ENCODE results near the gene IL11.

The IL11 gene

DNA sequence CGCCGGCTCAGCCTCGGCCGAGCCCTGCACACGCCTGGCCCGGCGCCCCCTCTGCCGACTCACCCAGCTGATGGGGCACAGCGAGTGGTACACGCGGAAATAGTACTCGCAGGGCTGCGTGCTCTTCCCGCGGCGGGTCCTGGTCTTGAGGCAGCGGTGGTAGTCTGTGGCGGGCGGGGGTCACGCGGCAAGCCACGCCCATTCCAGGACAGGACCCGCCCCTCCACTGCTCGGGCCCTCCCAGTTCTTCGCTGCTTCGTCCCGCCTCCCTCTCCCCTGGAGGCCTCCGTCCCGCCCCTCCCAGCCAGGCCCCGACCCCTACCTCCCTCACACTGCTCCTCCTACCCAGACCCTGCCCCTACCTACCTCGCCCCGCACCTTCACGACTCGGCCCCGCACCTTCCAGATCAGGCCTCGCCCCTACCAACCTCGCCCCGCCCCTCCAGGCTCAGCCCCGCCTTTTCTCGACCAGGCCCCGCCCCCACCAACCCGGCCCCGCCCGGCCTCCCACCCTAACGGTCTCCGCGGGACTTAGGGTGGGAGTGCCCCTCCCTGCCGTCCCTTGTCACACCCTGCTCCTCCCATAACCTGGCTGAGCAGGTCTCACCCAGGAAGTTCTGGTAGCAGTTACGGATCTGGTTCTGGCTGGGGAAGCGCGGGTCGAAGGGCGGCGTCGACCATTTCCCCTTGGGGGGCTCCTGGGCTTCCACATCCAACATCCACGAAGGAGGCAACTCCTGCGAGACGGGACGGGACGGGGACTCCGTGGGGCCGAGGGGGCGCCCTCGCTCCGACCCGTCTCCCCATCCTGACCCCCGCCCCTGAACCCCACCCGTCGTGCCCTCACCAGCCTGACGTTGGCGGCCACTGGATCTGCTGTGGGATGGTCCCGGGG is 16.2 kb downstream of the IL11 start:
- TF ChIP-seq FOXP2 (optimal IDR thresholded peaks at IDR 0.05; ENCODE audit: borderline replicate concordance, extremely low read depth, extremely low read length, insufficient read depth): no peak
- no peak for TF ChIP-seq SIN3A (IDR thresholded peaks at IDR 0.05; ENCODE audit: borderline replicate concordance, insufficient read depth, low read length)
- no peak for TF ChIP-seq POLR2AphosphoS5 (IDR thresholded peaks at IDR 0.05; ENCODE audit: low read depth, low read length)
- TF ChIP-seq, protein P1, sequence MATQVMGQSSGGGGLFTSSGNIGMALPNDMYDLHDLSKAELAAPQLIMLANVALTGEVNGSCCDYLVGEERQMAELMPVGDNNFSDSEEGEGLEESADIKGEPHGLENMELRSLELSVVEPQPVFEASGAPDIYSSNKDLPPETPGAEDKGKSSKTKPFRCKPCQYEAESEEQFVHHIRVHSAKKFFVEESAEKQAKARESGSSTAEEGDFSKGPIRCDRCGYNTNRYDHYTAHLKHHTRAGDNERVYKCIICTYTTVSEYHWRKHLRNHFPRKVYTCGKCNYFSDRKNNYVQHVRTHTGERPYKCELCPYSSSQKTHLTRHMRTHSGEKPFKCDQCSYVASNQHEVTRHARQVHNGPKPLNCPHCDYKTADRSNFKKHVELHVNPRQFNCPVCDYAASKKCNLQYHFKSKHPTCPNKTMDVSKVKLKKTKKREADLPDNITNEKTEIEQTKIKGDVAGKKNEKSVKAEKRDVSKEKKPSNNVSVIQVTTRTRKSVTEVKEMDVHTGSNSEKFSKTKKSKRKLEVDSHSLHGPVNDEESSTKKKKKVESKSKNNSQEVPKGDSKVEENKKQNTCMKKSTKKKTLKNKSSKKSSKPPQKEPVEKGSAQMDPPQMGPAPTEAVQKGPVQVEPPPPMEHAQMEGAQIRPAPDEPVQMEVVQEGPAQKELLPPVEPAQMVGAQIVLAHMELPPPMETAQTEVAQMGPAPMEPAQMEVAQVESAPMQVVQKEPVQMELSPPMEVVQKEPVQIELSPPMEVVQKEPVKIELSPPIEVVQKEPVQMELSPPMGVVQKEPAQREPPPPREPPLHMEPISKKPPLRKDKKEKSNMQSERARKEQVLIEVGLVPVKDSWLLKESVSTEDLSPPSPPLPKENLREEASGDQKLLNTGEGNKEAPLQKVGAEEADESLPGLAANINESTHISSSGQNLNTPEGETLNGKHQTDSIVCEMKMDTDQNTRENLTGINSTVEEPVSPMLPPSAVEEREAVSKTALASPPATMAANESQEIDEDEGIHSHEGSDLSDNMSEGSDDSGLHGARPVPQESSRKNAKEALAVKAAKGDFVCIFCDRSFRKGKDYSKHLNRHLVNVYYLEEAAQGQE (IDR thresholded peaks at IDR 0.05; ENCODE audit: insufficient read depth in 1 of 2, low read depth in 2 of 2, low read length in 2 of 2): no peak
- no peak for TF ChIP-seq TAF1 (IDR thresholded peaks at IDR 0.05; ENCODE audit: borderline replicate concordance, insufficient read depth, low read length)

DNA sequence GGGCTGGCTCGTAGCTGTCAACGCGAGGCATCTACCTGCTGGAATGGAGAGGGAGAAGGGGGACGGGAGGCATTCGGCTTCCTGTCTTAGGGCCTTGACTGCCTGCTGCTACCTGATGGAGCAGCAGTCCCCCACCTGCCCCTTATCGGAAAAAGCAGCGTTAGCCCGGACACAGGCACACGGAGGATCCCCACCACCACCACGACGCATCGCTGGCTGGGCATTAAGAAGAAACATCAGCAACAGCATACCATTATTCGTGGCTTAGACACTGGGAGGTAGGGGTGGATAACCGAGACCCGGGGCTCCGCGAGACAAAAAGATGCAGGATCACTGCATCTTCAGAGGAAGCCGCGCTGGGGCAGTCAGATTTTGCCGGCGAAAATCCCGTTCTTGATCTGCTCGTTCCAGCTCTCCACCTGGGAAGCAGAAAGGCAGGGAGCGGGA is 16.9 kb downstream of the IL11 start:
- TF ChIP-seq SIN3A (IDR thresholded peaks at IDR 0.05; ENCODE audit: borderline replicate concordance, insufficient read depth, low read length) (no peak), TAF1 (IDR thresholded peaks at IDR 0.05; ENCODE audit: borderline replicate concordance, insufficient read depth, low read length) (no peak), FOXP2 (optimal IDR thresholded peaks at IDR 0.05; ENCODE audit: borderline replicate concordance, extremely low read depth, extremely low read length, insufficient read depth) (no peak)
- TF ChIP-seq, protein P1 (IDR thresholded peaks at IDR 0.05; ENCODE audit: insufficient read depth in 1 of 2, low read depth in 2 of 2, low read length in 2 of 2): no peak

DNA sequence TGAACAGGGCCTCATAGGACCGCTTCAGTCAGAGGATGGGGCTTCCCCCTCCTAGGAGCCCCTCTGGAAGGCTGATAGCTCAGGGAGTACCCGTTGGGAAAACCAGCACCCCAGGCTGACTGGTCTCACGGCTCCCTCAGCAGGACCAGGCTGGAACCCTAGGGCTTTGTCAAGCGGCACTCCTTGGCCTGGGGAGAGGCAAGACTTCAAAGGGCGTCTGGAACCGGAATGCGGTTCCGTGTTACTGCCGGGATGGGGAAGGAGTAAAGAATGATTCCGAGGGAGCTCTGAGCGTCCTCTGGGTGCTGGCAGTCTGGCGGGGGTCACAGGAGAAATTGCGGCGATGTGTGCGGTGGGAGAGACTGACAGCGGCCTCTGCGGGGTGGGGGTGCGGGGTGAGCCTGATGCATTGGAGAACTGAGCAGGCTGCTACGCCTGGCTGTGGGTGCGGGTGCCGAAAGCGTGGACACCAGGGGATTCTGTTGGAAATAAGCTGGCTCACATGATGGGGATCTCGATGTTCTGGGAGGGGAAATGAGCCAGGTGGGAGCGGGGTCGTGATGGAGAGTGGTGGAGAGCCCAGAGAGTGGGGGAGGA is 17.6 kb downstream of the IL11 start:
- TF ChIP-seq FOXP2 (optimal IDR thresholded peaks at IDR 0.05; ENCODE audit: borderline replicate concordance, extremely low read depth, extremely low read length, insufficient read depth) (no peak), TAF1 (IDR thresholded peaks at IDR 0.05; ENCODE audit: borderline replicate concordance, insufficient read depth, low read length) (no peak), SIN3A (IDR thresholded peaks at IDR 0.05; ENCODE audit: borderline replicate concordance, insufficient read depth, low read length) (no peak), POLR2AphosphoS5 (IDR thresholded peaks at IDR 0.05; ENCODE audit: low read depth, low read length) (no peak)
- TF ChIP-seq, protein P1 (IDR thresholded peaks at IDR 0.05; ENCODE audit: insufficient read depth in 1 of 2, low read depth in 2 of 2, low read length in 2 of 2): no peak

DNA sequence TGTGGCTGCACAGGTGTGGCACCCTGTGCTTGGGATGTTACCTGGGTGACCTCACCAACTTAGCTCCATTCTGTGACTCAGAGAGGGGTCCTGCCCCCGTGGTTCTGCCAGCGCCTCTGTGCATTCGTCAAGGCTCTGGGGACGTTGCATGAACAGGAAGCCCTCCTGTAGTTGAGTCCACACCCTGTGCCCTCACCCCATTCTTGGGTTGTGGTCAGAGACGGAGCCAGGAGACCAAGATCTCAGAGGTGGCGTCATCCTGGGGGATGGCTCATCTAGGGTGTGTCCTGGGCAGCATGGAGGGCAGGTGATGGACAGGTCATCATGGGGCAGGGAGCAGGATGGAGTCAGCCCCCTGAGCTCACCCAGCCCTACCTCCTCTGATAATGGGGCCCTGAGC is 18.2 kb downstream of the IL11 start:
- TF ChIP-seq, protein P1 (IDR thresholded peaks at IDR 0.05; ENCODE audit: insufficient read depth in 1 of 2, low read depth in 2 of 2, low read length in 2 of 2): no peak
- no peak for TF ChIP-seq FOXP2 (optimal IDR thresholded peaks at IDR 0.05; ENCODE audit: borderline replicate concordance, extremely low read depth, extremely low read length, insufficient read depth)
- TF ChIP-seq POLR2AphosphoS5 (IDR thresholded peaks at IDR 0.05; ENCODE audit: low read depth, low read length): no peak
- no peak for TF ChIP-seq TAF1 (IDR thresholded peaks at IDR 0.05; ENCODE audit: borderline replicate concordance, insufficient read depth, low read length)
